ENCODE results near the gene GGA3. TPM values are rescaled to one million over a fixed set of nuclear protein-coding genes. Genes with fewer than 3 reads are reported as not detected.

Gene GGA3
- total RNA-seq, 1 experiment from 2014 or later: 58.3 TPM

DNA sequence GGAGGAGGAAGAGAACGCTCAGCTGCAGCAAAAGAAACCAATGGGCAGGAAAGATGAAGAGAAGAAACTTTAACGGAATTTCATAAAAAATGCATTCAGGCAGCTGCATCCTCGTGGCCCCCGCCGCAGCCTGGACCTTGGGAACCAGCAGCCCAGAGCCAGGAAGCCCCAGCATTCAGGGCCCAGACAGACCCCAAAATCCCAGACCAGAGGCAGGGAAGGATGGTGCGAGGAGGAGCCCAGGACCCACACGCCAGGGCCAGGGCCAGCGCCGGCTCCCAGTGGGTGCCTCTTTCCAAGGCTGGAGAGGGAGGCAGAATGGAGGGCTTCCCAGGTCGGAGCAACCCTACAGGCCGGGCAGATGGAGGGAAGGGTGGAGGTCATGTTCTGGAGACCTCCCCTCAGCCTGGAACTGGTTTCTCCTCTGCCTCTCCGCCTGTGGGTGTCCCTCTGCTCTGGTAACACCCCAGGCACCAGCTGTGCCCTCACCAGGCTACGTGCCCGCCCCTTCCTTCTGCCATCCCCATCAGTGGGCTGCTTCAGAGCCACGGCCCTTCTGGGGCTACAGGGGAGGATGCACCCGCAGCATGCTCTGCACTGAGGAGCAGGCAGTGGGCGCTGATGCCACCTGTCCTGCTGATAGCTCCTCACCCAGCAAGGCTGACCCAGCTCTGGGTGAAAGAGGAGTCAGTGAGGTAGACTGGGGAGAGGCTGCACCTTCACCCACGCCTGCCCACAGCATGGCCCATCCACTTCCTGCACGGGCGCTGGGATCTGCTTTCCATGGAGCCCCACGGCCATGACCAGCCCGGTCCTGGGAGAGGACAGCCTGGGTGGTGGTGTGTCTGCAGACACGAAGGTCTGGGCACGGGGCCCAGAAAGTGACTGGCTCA lies 10.8 kb upstream of the GGA3 start:
- BruUV-seq (replicated peaks): no TSS peak
- Histone ChIP-seq H3K4me1 (ENCODE audit: control insufficient read depth in 1 of 2, insufficient read depth in 2 of 2, low read length in 2 of 2) (peaks cover 16 to 40% of the 10 kb centered on the region in 2 experiments), H3K9ac (ENCODE audit: low read length) (peak overlapping the region; percentile 97), H3K79me2 (ENCODE audit: insufficient read depth, low read length) (peaks cover 9% of the 10 kb centered on the region; the same call in 1 of the 2 replicates), H3K27me3 (ENCODE audit: insufficient read depth, low read length) (no peaks in the 10 kb centered on the region), H3K36me3 (ENCODE audit: control insufficient read depth in 1 of 2, insufficient read depth in 2 of 2, low read length in 2 of 2) (peaks cover 2 to 27% of the 10 kb centered on the region in 2 experiments; a peak in 2 of 4 replicates), H3K4me2 (ENCODE audit: low read length) (peak overlapping the region; percentile 84), H4K20me1 (ENCODE audit: insufficient read depth) (no peaks in the 10 kb centered on the region), H2AFZ (ENCODE audit: low read depth, low read length, poor library complexity, severe bottlenecking) (no peak overlapping the region), H3K4me3 (replicated peaks in 1 of 2; ENCODE audit: low read depth in 1 of 2, low read length in 2 of 2) (peak overlapping the region; percentile 90 to 98), H3K27ac (ENCODE audit: low read depth, low read length) (peak overlapping the region; percentile 94), H3K9me2 (ENCODE audit: insufficient read depth) (no peaks in the 10 kb centered on the region), H3K9me3 (ENCODE audit: control insufficient read depth in 1 of 2, insufficient read depth in 1 of 2, low read depth in 1 of 2, low read length in 2 of 2) (no peaks in the 10 kb centered on the region)
- RAD21 ChIA-PET (ENCODE audit: low non-redundant PET in 1 of 2, low total read pairs in 2 of 2, uncharacterized antibody in 2 of 2, unreplicated experiment in 2 of 2): no interaction called here
- intact Hi-C loops (cut with micrococcal nuclease): loop anchor here (2.0 to 5.0 kb wide), 3 partner anchors 133 to 245 kb away; partner anchors contain the start of genes CASKIN2, GRB2 and TSEN54
- ATAC-seq: no peak
- CTCF ChIA-PET: interaction anchor here (0.9 to 2.0 kb wide), 6 partner anchors 11 to 311 kb away, joined by 3 to 11 read pairs (median 5); partner anchors contain the start of genes GGA3 and SLC25A19
- DNase-seq (ENCODE audit: low read depth, low spot score): no peak
- POLR2A ChIA-PET: interaction anchor here (0.6 to 2.4 kb wide), 4 partner anchors 9 to 161 kb away, joined by 3 to 12 read pairs (median 4); partner anchors contain the start of genes GGA3, MRPS7 and SLC25A19
- TF ChIP-seq SIN3A (IDR thresholded peaks at IDR 0.05; ENCODE audit: low read depth) (no peak), FOSL1 (IDR thresholded peaks at IDR 0.05; ENCODE audit: low read depth) (no peak), POLR2AphosphoS5 (IDR thresholded peaks at IDR 0.05; ENCODE audit: low read depth, low read length) (peak; percentile 46), EGR1 (IDR thresholded peaks at IDR 0.05; ENCODE audit: low read depth) (no peak)

DNA sequence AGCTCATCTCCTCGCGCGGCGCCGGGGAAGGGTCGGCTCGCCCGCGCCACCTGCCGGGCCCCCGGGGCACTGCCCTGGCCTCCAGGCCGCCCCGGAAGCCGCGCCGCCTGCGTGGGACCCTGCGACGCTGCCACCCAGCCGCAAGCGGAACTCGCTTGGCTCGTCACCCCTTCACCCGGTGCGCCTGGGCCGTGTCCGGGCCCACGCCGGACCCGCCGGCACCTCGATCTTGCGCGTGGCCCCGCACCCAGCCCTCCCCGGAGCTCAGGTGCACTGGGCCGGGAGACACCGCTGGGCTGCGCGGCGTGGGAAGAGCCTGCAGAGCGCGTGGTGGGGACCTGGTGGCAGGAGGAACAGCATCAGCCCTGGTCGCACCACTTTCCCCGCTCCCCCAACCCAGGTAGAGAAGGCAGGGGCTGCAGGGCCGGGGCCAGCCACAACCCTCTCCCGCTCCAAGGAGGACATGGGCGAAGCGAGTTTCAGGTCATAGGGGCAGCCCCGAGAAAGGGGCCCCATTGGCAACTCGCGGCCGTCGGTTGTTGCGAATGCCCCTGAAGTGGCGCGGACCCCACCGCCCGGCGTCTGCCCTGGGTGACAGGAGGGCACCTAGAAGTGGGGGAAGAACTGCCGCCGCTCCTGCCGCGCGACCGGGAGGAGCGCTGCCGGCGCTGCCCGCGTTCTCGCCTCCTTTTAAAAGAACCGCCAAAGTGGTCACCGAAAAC lies 10.0 kb upstream of the GGA3 start:
- H3K79me2 ChIP-seq (ENCODE audit: insufficient read depth, low read length): peaks cover 9% of the 10 kb centered on the region; the same call in 1 of the 2 replicates
- peak overlapping the region; percentile 90 to 98 for H3K4me3 ChIP-seq (replicated peaks in 1 of 2; ENCODE audit: low read depth in 1 of 2, low read length in 2 of 2)
- no peak overlapping the region for H2AFZ ChIP-seq (ENCODE audit: low read depth, low read length, poor library complexity, severe bottlenecking)
- peaks cover 16 to 45% of the 10 kb centered on the region in 2 experiments for H3K4me1 ChIP-seq (ENCODE audit: control insufficient read depth in 1 of 2, insufficient read depth in 2 of 2, low read length in 2 of 2)
- H3K9me2 ChIP-seq (ENCODE audit: insufficient read depth): no peaks in the 10 kb centered on the region
- no peaks in the 10 kb centered on the region for H4K20me1 ChIP-seq (ENCODE audit: insufficient read depth)
- ChIA-PET RAD21 (ENCODE audit: low non-redundant PET in 1 of 2, low total read pairs in 2 of 2, uncharacterized antibody in 2 of 2, unreplicated experiment in 2 of 2) (interaction anchor here (1.0 to 1.8 kb wide), 4 partner anchors 9 to 141 kb away, joined by 3 to 6 read pairs (median 5); partner anchors contain the start of genes SLC25A19 (in 2 of the 2) and MRPS7 (in 1 of the 2)), CTCF (interaction anchor here (0.6 to 4.2 kb wide), 31 partner anchors 9 to 398 kb away, joined by 3 to 51 read pairs (median 4); partner anchors contain the start of genes FDXR, GGA3, GRB2 and MRPS7), POLR2A (interaction anchor here (0.6 to 2.4 kb wide), 17 partner anchors 8 to 509 kb away, joined by 3 to 40 read pairs (median 3); partner anchors contain the start of genes FDXR, GGA3, GRB2 and MRPS7)
- ATAC-seq (peak; percentile 72), DNase-seq (ENCODE audit: low read depth, low spot score) (no peak)
- BruUV-seq (replicated peaks): TSS peak; percentile 23
- H3K9ac ChIP-seq (ENCODE audit: low read length): peak overlapping the region; percentile 97
- H3K4me2 ChIP-seq (ENCODE audit: low read length): peak overlapping the region; percentile 84
- peaks cover 0 to 32% of the 10 kb centered on the region in 2 experiments; a peak in 1 of 4 replicates for H3K36me3 ChIP-seq (ENCODE audit: control insufficient read depth in 1 of 2, insufficient read depth in 2 of 2, low read length in 2 of 2)
- H3K9me3 ChIP-seq (ENCODE audit: control insufficient read depth in 1 of 2, insufficient read depth in 1 of 2, low read depth in 1 of 2, low read length in 2 of 2): no peaks in the 10 kb centered on the region
- no peaks in the 10 kb centered on the region for H3K27me3 ChIP-seq (ENCODE audit: insufficient read depth, low read length)
- H3K27ac ChIP-seq (ENCODE audit: low read depth, low read length): peak overlapping the region; percentile 94
- intact Hi-C loops (cut with micrococcal nuclease): loop anchor here (2.0 to 5.0 kb wide), 3 partner anchors 133 to 246 kb away; partner anchors contain the start of genes CASKIN2, GRB2 and TSEN54
- peak; percentile 36 for TF ChIP-seq YY1 (IDR thresholded peaks at IDR 0.05; ENCODE audit: extremely low read depth, insufficient replicate concordance, low read depth, low read length)
- no peak for TF ChIP-seq JUND (IDR thresholded peaks at IDR 0.05)
- 0 out of 2 replicates have a peak, but pooled peaks have one; percentile 19 for TF ChIP-seq RAD21 (IDR thresholded peaks at IDR 0.05; ENCODE audit: low read depth)
- peak; percentile 77; the same call in 1 of the 2 replicates for TF ChIP-seq SRF (IDR thresholded peaks at IDR 0.05; ENCODE audit: low read depth)
- TF ChIP-seq, protein P1, sequence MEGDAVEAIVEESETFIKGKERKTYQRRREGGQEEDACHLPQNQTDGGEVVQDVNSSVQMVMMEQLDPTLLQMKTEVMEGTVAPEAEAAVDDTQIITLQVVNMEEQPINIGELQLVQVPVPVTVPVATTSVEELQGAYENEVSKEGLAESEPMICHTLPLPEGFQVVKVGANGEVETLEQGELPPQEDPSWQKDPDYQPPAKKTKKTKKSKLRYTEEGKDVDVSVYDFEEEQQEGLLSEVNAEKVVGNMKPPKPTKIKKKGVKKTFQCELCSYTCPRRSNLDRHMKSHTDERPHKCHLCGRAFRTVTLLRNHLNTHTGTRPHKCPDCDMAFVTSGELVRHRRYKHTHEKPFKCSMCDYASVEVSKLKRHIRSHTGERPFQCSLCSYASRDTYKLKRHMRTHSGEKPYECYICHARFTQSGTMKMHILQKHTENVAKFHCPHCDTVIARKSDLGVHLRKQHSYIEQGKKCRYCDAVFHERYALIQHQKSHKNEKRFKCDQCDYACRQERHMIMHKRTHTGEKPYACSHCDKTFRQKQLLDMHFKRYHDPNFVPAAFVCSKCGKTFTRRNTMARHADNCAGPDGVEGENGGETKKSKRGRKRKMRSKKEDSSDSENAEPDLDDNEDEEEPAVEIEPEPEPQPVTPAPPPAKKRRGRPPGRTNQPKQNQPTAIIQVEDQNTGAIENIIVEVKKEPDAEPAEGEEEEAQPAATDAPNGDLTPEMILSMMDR (IDR thresholded peaks at IDR 0.05 in 2 of 3, conservative IDR thresholded peaks at IDR 0.05 in 1 of 3; ENCODE audit: borderline replicate concordance in 1 of 3, insufficient read depth in 1 of 3, low read depth in 2 of 3, low read length in 2 of 3): peak in 2 of 3 experiments; percentile 54 to 61; a peak in 4 of 6 replicates
- TF ChIP-seq, protein P2, sequence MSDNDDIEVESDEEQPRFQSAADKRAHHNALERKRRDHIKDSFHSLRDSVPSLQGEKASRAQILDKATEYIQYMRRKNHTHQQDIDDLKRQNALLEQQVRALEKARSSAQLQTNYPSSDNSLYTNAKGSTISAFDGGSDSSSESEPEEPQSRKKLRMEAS (IDR thresholded peaks at IDR 0.05): peak; percentile 74
- TF ChIP-seq CBX3 (IDR thresholded peaks at IDR 0.05; ENCODE audit: low read depth): no peak
